ENCODE measurements around the gene LONP1. TPM values are rescaled to one million over a fixed set of nuclear protein-coding genes. Genes with fewer than 3 reads are reported as not detected.

LONP1 gene
- total RNA-seq, 2 experiments from 2014 or later = 114 to 129 TPM

GRCh38 chr19:5672708-5673459 lies 47.1 kb downstream of the LONP1 start:
- H3K4me1 Mint-ChIP-seq (ENCODE audit: low read depth) = peaks cover 3% of the 10 kb centered on the region
- no peak for ATAC-seq
- CTCF ChIA-PET = no interaction called here
- H3K36me3 Mint-ChIP-seq (ENCODE audit: low read depth) = peaks cover 38% of the 10 kb centered on the region
- no peak overlapping the region for H3K4me3 Mint-ChIP-seq
- H3K27ac Mint-ChIP-seq = no peak overlapping the region
- DNase-seq = no peak
- POLR2A ChIA-PET = no interaction called here
- H3K9me3 Mint-ChIP-seq (ENCODE audit: insufficient read depth) = no peaks in the 10 kb centered on the region
- H3K27me3 Mint-ChIP-seq (ENCODE audit: low read depth) = no peaks in the 10 kb centered on the region

- H3K36me3 Mint-ChIP-seq (ENCODE audit: low read depth) = peaks cover 45% of the 10 kb centered on the region
- H3K9me3 Mint-ChIP-seq (ENCODE audit: insufficient read depth) = no peaks in the 10 kb centered on the region
- H3K4me1 Mint-ChIP-seq (ENCODE audit: low read depth) = peaks cover 3% of the 10 kb centered on the region
- no peaks in the 10 kb centered on the region for H3K27me3 Mint-ChIP-seq (ENCODE audit: low read depth)
- CTCF ChIA-PET = no interaction called here
- H3K27ac Mint-ChIP-seq = no peak overlapping the region
- POLR2A ChIA-PET = no interaction called here
- no peak overlapping the region for H3K4me3 Mint-ChIP-seq
- no peak for ATAC-seq
- no peak for DNase-seq
These were observed 48.3 kb downstream of the LONP1 start for GRCh38 chr19:5671600-5671999.

GRCh38 chr19:5669212-5669611 lies 50.7 kb downstream of the LONP1 start:
- Mint-ChIP-seq H3K4me3 (no peak overlapping the region), H3K36me3 (ENCODE audit: low read depth) (peaks cover 65% of the 10 kb centered on the region), H3K9me3 (ENCODE audit: insufficient read depth) (no peaks in the 10 kb centered on the region), H3K4me1 (ENCODE audit: low read depth) (peaks cover 16% of the 10 kb centered on the region), H3K27ac (no peak overlapping the region), H3K27me3 (ENCODE audit: low read depth) (no peaks in the 10 kb centered on the region)
- no peak for DNase-seq
- ChIA-PET POLR2A (no interaction called here), CTCF (no interaction called here)
- no peak for ATAC-seq

- peaks cover 16% of the 10 kb centered on the region for H3K4me1 Mint-ChIP-seq (ENCODE audit: low read depth)
- DNase-seq (no peak), ATAC-seq (no peak)
- no peaks in the 10 kb centered on the region for H3K9me3 Mint-ChIP-seq (ENCODE audit: insufficient read depth)
- CTCF ChIA-PET = no interaction called here
- POLR2A ChIA-PET = interaction anchor here (0.9 kb wide), 1 partner anchor 12 kb away, joined by 3 read pairs; no protein-coding TSS in a partner anchor
- H3K36me3 Mint-ChIP-seq (ENCODE audit: low read depth) = peaks cover 69% of the 10 kb centered on the region
- no peak overlapping the region for H3K4me3 Mint-ChIP-seq
- no peak overlapping the region for H3K27ac Mint-ChIP-seq
- no peaks in the 10 kb centered on the region for H3K27me3 Mint-ChIP-seq (ENCODE audit: low read depth)
These were observed 52.1 kb downstream of the LONP1 start for GRCh38 chr19:5667751-5668271.

GRCh38 chr19:5666921-5667610 lies 52.9 kb downstream of the LONP1 start:
- H3K36me3 Mint-ChIP-seq (ENCODE audit: low read depth) = peaks cover 70% of the 10 kb centered on the region
- peaks cover 16% of the 10 kb centered on the region for H3K4me1 Mint-ChIP-seq (ENCODE audit: low read depth)
- no peak for DNase-seq
- no peak overlapping the region for H3K4me3 Mint-ChIP-seq
- ChIA-PET POLR2A (interaction anchor here (0.6 kb wide), 1 partner anchor 14 kb away, joined by 3 read pairs; no protein-coding TSS in a partner anchor), CTCF (no interaction called here)
- no peak for ATAC-seq
- H3K27me3 Mint-ChIP-seq (ENCODE audit: low read depth) = no peaks in the 10 kb centered on the region
- H3K27ac Mint-ChIP-seq = no peak overlapping the region
- no peaks in the 10 kb centered on the region for H3K9me3 Mint-ChIP-seq (ENCODE audit: insufficient read depth)

- ChIA-PET POLR2A (interaction anchor here (0.9 kb wide), 1 partner anchor 43 kb away, joined by 3 read pairs; the partner anchor contains the start of genes SAFB and SAFB2), CTCF (interaction anchor here (1.2 kb wide), 1 partner anchor 319 kb away, joined by 3 read pairs; no protein-coding TSS in a partner anchor)
- H3K27ac Mint-ChIP-seq = peak overlapping the region; percentile 30
- no peaks in the 10 kb centered on the region for H3K27me3 Mint-ChIP-seq (ENCODE audit: low read depth)
- no peak overlapping the region for H3K4me3 Mint-ChIP-seq
- H3K36me3 Mint-ChIP-seq (ENCODE audit: low read depth) = peaks cover 70% of the 10 kb centered on the region
- H3K4me1 Mint-ChIP-seq (ENCODE audit: low read depth) = peaks cover 16% of the 10 kb centered on the region
- ATAC-seq = no peak
- no peaks in the 10 kb centered on the region for H3K9me3 Mint-ChIP-seq (ENCODE audit: insufficient read depth)
- DNase-seq = no peak
These were observed 54.0 kb downstream of the LONP1 start for GRCh38 chr19:5665781-5666513.

- Mint-ChIP-seq H3K4me3 (no peak overlapping the region), H3K27me3 (ENCODE audit: low read depth) (no peaks in the 10 kb centered on the region), H3K27ac (no peak overlapping the region), H3K4me1 (ENCODE audit: low read depth) (peaks cover 14% of the 10 kb centered on the region), H3K36me3 (ENCODE audit: low read depth) (peaks cover 69% of the 10 kb centered on the region), H3K9me3 (ENCODE audit: insufficient read depth) (no peaks in the 10 kb centered on the region)
- no peak for ATAC-seq
- CTCF ChIA-PET = no interaction called here
- POLR2A ChIA-PET = no interaction called here
- DNase-seq = no peak
These were observed 55.4 kb downstream of the LONP1 start for GRCh38 chr19:5664515-5664914.

- Mint-ChIP-seq H3K36me3 (ENCODE audit: low read depth) (peaks cover 66% of the 10 kb centered on the region), H3K4me1 (ENCODE audit: low read depth) (peaks cover 14% of the 10 kb centered on the region), H3K4me3 (no peak overlapping the region), H3K9me3 (ENCODE audit: insufficient read depth) (no peaks in the 10 kb centered on the region), H3K27me3 (ENCODE audit: low read depth) (no peaks in the 10 kb centered on the region), H3K27ac (no peak overlapping the region)
- DNase-seq = no peak
- POLR2A ChIA-PET = no interaction called here
- CTCF ChIA-PET = no interaction called here
- ATAC-seq = no peak
These were observed 56.0 kb downstream of the LONP1 start for GRCh38 chr19:5663904-5664303.

- ATAC-seq (no peak), DNase-seq (no peak)
- Mint-ChIP-seq H3K27ac (no peak overlapping the region), H3K27me3 (ENCODE audit: low read depth) (no peaks in the 10 kb centered on the region), H3K36me3 (ENCODE audit: low read depth) (peaks cover 60% of the 10 kb centered on the region), H3K9me3 (ENCODE audit: insufficient read depth) (no peaks in the 10 kb centered on the region), H3K4me3 (no peak overlapping the region), H3K4me1 (ENCODE audit: low read depth) (peaks cover 14% of the 10 kb centered on the region)
- ChIA-PET POLR2A (interaction anchor here (0.7 kb wide), 1 partner anchor 56 kb away, joined by 3 read pairs; no protein-coding TSS in a partner anchor), CTCF (no interaction called here)
These were observed 58.5 kb downstream of the LONP1 start for GRCh38 chr19:5661483-5661882.

- CTCF ChIA-PET = no interaction called here
- no peak for ATAC-seq
- Mint-ChIP-seq H3K4me1 (ENCODE audit: low read depth) (no peaks in the 10 kb centered on the region), H3K27me3 (ENCODE audit: low read depth) (no peaks in the 10 kb centered on the region), H3K9me3 (ENCODE audit: insufficient read depth) (no peaks in the 10 kb centered on the region), H3K27ac (no peak overlapping the region), H3K36me3 (ENCODE audit: low read depth) (peaks cover 64% of the 10 kb centered on the region), H3K4me3 (no peak overlapping the region)
- DNase-seq = no peak
- POLR2A ChIA-PET = interaction anchor here (1.0 kb wide), 1 partner anchor 13 kb away, joined by 3 read pairs; no protein-coding TSS in a partner anchor
These were observed 64.5 kb downstream of the LONP1 start for GRCh38 chr19:5655412-5655811.

- Mint-ChIP-seq H3K36me3 (ENCODE audit: low read depth) (peaks cover 67% of the 10 kb centered on the region), H3K27ac (no peak overlapping the region), H3K4me1 (ENCODE audit: low read depth) (no peaks in the 10 kb centered on the region), H3K4me3 (no peak overlapping the region), H3K27me3 (ENCODE audit: low read depth) (no peaks in the 10 kb centered on the region), H3K9me3 (ENCODE audit: insufficient read depth) (no peaks in the 10 kb centered on the region)
- no peak for ATAC-seq
- CTCF ChIA-PET = no interaction called here
- no peak for DNase-seq
- POLR2A ChIA-PET = interaction anchor here (1.0 kb wide), 1 partner anchor 13 kb away, joined by 3 read pairs; no protein-coding TSS in a partner anchor
These were observed 65.0 kb downstream of the LONP1 start for GRCh38 chr19:5654931-5655330.

- ATAC-seq (no peak), DNase-seq (no peak)
- Mint-ChIP-seq H3K9me3 (ENCODE audit: insufficient read depth) (no peaks in the 10 kb centered on the region), H3K27ac (no peak overlapping the region), H3K4me1 (ENCODE audit: low read depth) (no peaks in the 10 kb centered on the region), H3K36me3 (ENCODE audit: low read depth) (peaks cover 72% of the 10 kb centered on the region), H3K4me3 (no peak overlapping the region), H3K27me3 (ENCODE audit: low read depth) (no peaks in the 10 kb centered on the region)
- POLR2A ChIA-PET = no interaction called here
- CTCF ChIA-PET = no interaction called here
These were observed 67.7 kb downstream of the LONP1 start for GRCh38 chr19:5652261-5652660.
